ENCODE results near the gene RPE. TPM values are rescaled to one million over a fixed set of nuclear protein-coding genes. Genes with fewer than 3 reads are reported as not detected.

Gene RPE
- polyA plus RNA-seq, 1 donor from 2014 or later, result 73.9 TPM

- Histone ChIP-seq H3K9ac (ENCODE audit: low read length) (no peak overlapping the region), H3F3A (ENCODE audit: insufficient read depth, low read length, poor library complexity, severe bottlenecking) (no peaks in the 10 kb centered on the region), H2AFZ (ENCODE audit: low read depth, low read length) (no peak overlapping the region), H3K36me3 (ENCODE audit: insufficient read depth, low read length) (no peaks in the 10 kb centered on the region), H3K27ac (ENCODE audit: low read length) (no peak overlapping the region), H3K4me3 (ENCODE audit: low read length) (no peak overlapping the region), H3K9me3 (ENCODE audit: low read length) (no peaks in the 10 kb centered on the region), H4K20me1 (ENCODE audit: insufficient read depth) (no peaks in the 10 kb centered on the region), H3K9me2 (ENCODE audit: insufficient read depth, low read length) (no peaks in the 10 kb centered on the region), H3K79me2 (replicated peaks; ENCODE audit: insufficient read depth, low read length) (no peaks in the 10 kb centered on the region), H3K27me3 (ENCODE audit: insufficient read depth, low read depth, low read length) (no peaks in the 10 kb centered on the region), H3K4me2 (ENCODE audit: low read length) (no peak overlapping the region)
- no peak for TF ChIP-seq TAF1 (IDR thresholded peaks at IDR 0.05; ENCODE audit: low read depth)
- TF ChIP-seq MXI1 (conservative IDR thresholded peaks at IDR 0.05; ENCODE audit: poor library complexity, severe bottlenecking), result no peak
- TF ChIP-seq EZH2 (IDR thresholded peaks at IDR 0.05; ENCODE audit: borderline replicate concordance, insufficient read depth, low read length, poor library complexity, severe bottlenecking), result no peak
- TF ChIP-seq SMC3 (conservative IDR thresholded peaks at IDR 0.05; ENCODE audit: poor library complexity), result no peak
- no peak for TF ChIP-seq REST (IDR thresholded peaks at IDR 0.05; ENCODE audit: borderline replicate concordance)
- no peak for TF ChIP-seq EP300 (conservative IDR thresholded peaks at IDR 0.05; ENCODE audit: poor library complexity, severe bottlenecking)
- no peak for TF ChIP-seq POLR2AphosphoS5 (IDR thresholded peaks at IDR 0.05)
- TF ChIP-seq CTCF (IDR thresholded peaks at IDR 0.05; ENCODE audit: poor library complexity, severe bottlenecking), result no peak
- TF ChIP-seq RAD21 (conservative IDR thresholded peaks at IDR 0.05), result no peak
These were observed 53.4 kb downstream of the RPE start for GRCh38 chr2:210055825-210056224.

GRCh38 chr2:210063306-210063705, 60.9 kb downstream of the RPE start:
- H3K36me3 ChIP-seq (ENCODE audit: insufficient read depth, low read length), result no peaks in the 10 kb centered on the region

More at GRCh38 chr2:210063306-210063705, 60.9 kb downstream of the RPE start:
- no peaks in the 10 kb centered on the region for H3K79me2 ChIP-seq (replicated peaks; ENCODE audit: insufficient read depth, low read length)
- TF ChIP-seq POLR2AphosphoS5 (IDR thresholded peaks at IDR 0.05), result no peak
- H3K27me3 ChIP-seq (ENCODE audit: insufficient read depth, low read depth, low read length), result no peaks in the 10 kb centered on the region
- no peak overlapping the region for H3K9ac ChIP-seq (ENCODE audit: low read length)
- no peak overlapping the region for H3K4me2 ChIP-seq (ENCODE audit: low read length)
- no peaks in the 10 kb centered on the region for H3F3A ChIP-seq (ENCODE audit: insufficient read depth, low read length, poor library complexity, severe bottlenecking)
- H3K4me3 ChIP-seq (ENCODE audit: low read length), result no peak overlapping the region
- H3K9me2 ChIP-seq (ENCODE audit: insufficient read depth, low read length), result no peaks in the 10 kb centered on the region
- H2AFZ ChIP-seq (ENCODE audit: low read depth, low read length), result no peak overlapping the region
- H3K9me3 ChIP-seq (ENCODE audit: low read length), result no peaks in the 10 kb centered on the region
- H3K27ac ChIP-seq (ENCODE audit: low read length), result no peak overlapping the region
- H4K20me1 ChIP-seq (ENCODE audit: insufficient read depth), result no peaks in the 10 kb centered on the region

Other genes with a start within 250 kb of the RPE start
- gene UNC80, start 230.8 kb upstream of the RPE start, polyA plus RNA-seq, result 10.4 and 12.1 TPM in 2 replicates
- gene KANSL1L, start 168.8 kb downstream of the RPE start, polyA plus RNA-seq, result 27.6 and 33.5 TPM in 2 replicates
- gene ACADL, start 222.8 kb downstream of the RPE start, polyA plus RNA-seq, result 0.14 TPM in 1 of 2 replicates, not detected in the other